ENCODE results near the gene EVI5L.

DNA sequence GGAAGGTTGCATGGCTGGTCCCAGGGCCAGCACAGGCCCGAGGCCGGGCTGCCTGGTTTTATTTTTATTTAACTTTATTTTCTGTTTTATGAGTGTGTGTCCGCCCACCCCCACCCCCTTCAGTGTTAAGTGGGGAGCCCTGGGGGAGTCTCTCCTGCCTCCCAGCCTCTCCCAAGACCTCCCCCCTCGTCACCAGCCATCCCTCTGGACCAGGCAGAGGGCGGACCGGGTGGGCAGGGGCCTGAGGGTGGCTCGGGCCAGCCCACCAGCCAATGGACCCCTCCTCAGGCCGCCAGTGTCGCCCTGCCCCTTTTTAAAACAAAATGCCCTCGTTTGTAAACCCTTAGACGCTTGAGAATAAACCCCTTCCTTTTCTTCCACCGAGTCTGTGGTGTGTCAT lies 84.1 kb downstream of the EVI5L start:
- TF ChIP-seq CTCF (IDR thresholded peaks at IDR 0.05; ENCODE audit: low read depth, low read length, poor library complexity, severe bottlenecking) = no peak
- no peak for TF ChIP-seq EZH2phosphoT487 (IDR thresholded peaks at IDR 0.05; ENCODE audit: borderline replicate concordance, low read length)
